ENCODE data around the gene HEBP1.

HEBP1 gene

GRCh38 chr12:12974211-12974610 is 25.9 kb downstream of the HEBP1 start:
- H3K18ac ChIP-seq (ENCODE audit: low read length) = no peak overlapping the region
- H2AFZ ChIP-seq (ENCODE audit: insufficient read depth, low read length, poor library complexity) = no peak overlapping the region
- no peak overlapping the region for H3K4ac ChIP-seq (ENCODE audit: low read depth, low read length)
- DNase-seq = no peak
- no peak overlapping the region for H4K8ac ChIP-seq (ENCODE audit: low read depth, low read length)
- H2BK120ac ChIP-seq (ENCODE audit: insufficient read depth, low read length, poor library complexity) = no peak overlapping the region
- no peak overlapping the region for H2BK12ac ChIP-seq (ENCODE audit: low read length)
- H4K91ac ChIP-seq (ENCODE audit: low read depth, low read length) = no peak overlapping the region
- no CpG with 5 or more reads among the region's 4 CpGs for WGBS (ENCODE audit: extremely low coverage, insufficient coverage, insufficient read length)
- no peak overlapping the region for H3K14ac ChIP-seq (ENCODE audit: low read length)
- H3K36me3 ChIP-seq (ENCODE audit: control insufficient read depth in 1 of 2, insufficient read depth in 2 of 2, low read length in 2 of 2) = peaks cover 16 to 32% of the 10 kb centered on the region in 2 experiments
- no peak overlapping the region for H3K4me3 ChIP-seq (ENCODE audit: low read depth, low read length)
- no peaks in the 10 kb centered on the region for H3K27me3 ChIP-seq (ENCODE audit: insufficient read depth, low read length)
- H3K23ac ChIP-seq (ENCODE audit: low read length) = no peak overlapping the region
- no peak overlapping the region for H3K27ac ChIP-seq (ENCODE audit: low read depth, low read length)
- H3K9ac ChIP-seq (ENCODE audit: low read length) = no peak overlapping the region
- H3K79me1 ChIP-seq (ENCODE audit: low read length) = no peaks in the 10 kb centered on the region
- no peak overlapping the region for H4K12ac ChIP-seq (ENCODE audit: low read depth, low read length)
- H3K4me1 ChIP-seq (ENCODE audit: control insufficient read depth in 1 of 2, insufficient read depth in 2 of 2, low read length in 2 of 2) = peaks cover 0 to 3% of the 10 kb centered on the region in 2 experiments
- no peak overlapping the region for H2BK5ac ChIP-seq (ENCODE audit: low read depth, low read length, poor library complexity)
- no peaks in the 10 kb centered on the region for H3K79me2 ChIP-seq (ENCODE audit: control insufficient read depth, insufficient read depth, low read length, poor library complexity)
- H3K9me3 ChIP-seq (ENCODE audit: insufficient read depth, low read depth, low read length) = peaks cover 1% of the 10 kb centered on the region
- no peak overlapping the region for H3K4me2 ChIP-seq (ENCODE audit: low read length)
- H2AK5ac ChIP-seq (ENCODE audit: low read length) = no peak overlapping the region

DNA sequence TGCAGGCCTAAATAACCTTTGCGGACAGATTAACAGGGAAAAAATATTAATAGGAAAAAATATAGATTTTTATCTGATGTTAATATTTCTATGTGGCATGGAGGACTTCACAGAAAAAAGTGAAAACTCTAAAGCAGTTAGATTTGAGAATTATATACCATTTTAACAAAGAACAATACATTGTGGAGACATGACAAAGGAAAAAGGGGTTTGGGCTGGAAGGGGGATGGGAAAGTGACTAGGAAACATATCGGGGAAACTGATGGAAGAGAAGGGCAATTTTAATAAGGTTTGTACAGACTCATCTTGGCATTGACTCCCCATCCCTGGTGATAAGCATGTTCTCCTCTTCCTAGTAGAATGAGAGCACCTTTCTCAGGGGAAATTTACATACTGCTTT is 27.0 kb downstream of the HEBP1 start:
- H4K8ac ChIP-seq (ENCODE audit: low read depth, low read length) = no peak overlapping the region
- H3K4me2 ChIP-seq (ENCODE audit: low read length) = no peak overlapping the region
- H3K9me3 ChIP-seq (ENCODE audit: insufficient read depth, low read depth, low read length) = peaks cover 3% of the 10 kb centered on the region
- H2BK12ac ChIP-seq (ENCODE audit: low read length) = no peak overlapping the region
- no peak overlapping the region for H3K18ac ChIP-seq (ENCODE audit: low read length)
- H3K4me3 ChIP-seq (ENCODE audit: low read depth, low read length) = no peak overlapping the region
- no peak overlapping the region for H3K9ac ChIP-seq (ENCODE audit: low read length)
- no peaks in the 10 kb centered on the region for H3K79me1 ChIP-seq (ENCODE audit: low read length)
- no peak overlapping the region for H3K27ac ChIP-seq (ENCODE audit: low read depth, low read length)
- no peaks in the 10 kb centered on the region for H3K79me2 ChIP-seq (ENCODE audit: control insufficient read depth, insufficient read depth, low read length, poor library complexity)
- H3K27me3 ChIP-seq (ENCODE audit: insufficient read depth, low read length) = no peaks in the 10 kb centered on the region
- no peak for DNase-seq
- H2AFZ ChIP-seq (ENCODE audit: insufficient read depth, low read length, poor library complexity) = no peak overlapping the region
- no peak overlapping the region for H3K14ac ChIP-seq (ENCODE audit: low read length)
- no peak overlapping the region for H3K4ac ChIP-seq (ENCODE audit: low read depth, low read length)
- no peak overlapping the region for H3K23ac ChIP-seq (ENCODE audit: low read length)
- H2BK120ac ChIP-seq (ENCODE audit: insufficient read depth, low read length, poor library complexity) = no peak overlapping the region
- no CpG with 5 or more reads among the region's 2 CpGs for WGBS (ENCODE audit: extremely low coverage, insufficient coverage, insufficient read length)
- H2BK5ac ChIP-seq (ENCODE audit: low read depth, low read length, poor library complexity) = no peak overlapping the region
- no peak overlapping the region for H2AK5ac ChIP-seq (ENCODE audit: low read length)
- H3K4me1 ChIP-seq (ENCODE audit: control insufficient read depth in 1 of 2, insufficient read depth in 2 of 2, low read length in 2 of 2) = peaks cover 0 to 3% of the 10 kb centered on the region in 2 experiments
- peaks cover 16 to 31% of the 10 kb centered on the region in 2 experiments for H3K36me3 ChIP-seq (ENCODE audit: control insufficient read depth in 1 of 2, insufficient read depth in 2 of 2, low read length in 2 of 2)
- H4K91ac ChIP-seq (ENCODE audit: low read depth, low read length) = no peak overlapping the region
- no peak overlapping the region for H4K12ac ChIP-seq (ENCODE audit: low read depth, low read length)

- H3K4me1 ChIP-seq (ENCODE audit: control insufficient read depth in 1 of 2, insufficient read depth in 2 of 2, low read length in 2 of 2) = no peaks in the 10 kb centered on the region
- H3K18ac ChIP-seq (ENCODE audit: low read length) = no peak overlapping the region
- peaks cover 4% of the 10 kb centered on the region for H3K9me3 ChIP-seq (ENCODE audit: insufficient read depth, low read depth, low read length)
- H2AFZ ChIP-seq (ENCODE audit: insufficient read depth, low read length, poor library complexity) = no peak overlapping the region
- H3K36me3 ChIP-seq (ENCODE audit: control insufficient read depth in 1 of 2, insufficient read depth in 2 of 2, low read length in 2 of 2) = peaks cover 2 to 13% of the 10 kb centered on the region in 2 experiments
- no peak overlapping the region for H3K4ac ChIP-seq (ENCODE audit: low read depth, low read length)
- H3K79me1 ChIP-seq (ENCODE audit: low read length) = no peaks in the 10 kb centered on the region
- no peak overlapping the region for H2BK12ac ChIP-seq (ENCODE audit: low read length)
- no peak overlapping the region for H3K14ac ChIP-seq (ENCODE audit: low read length)
- no peak overlapping the region for H3K4me2 ChIP-seq (ENCODE audit: low read length)
- no peak overlapping the region for H2BK120ac ChIP-seq (ENCODE audit: insufficient read depth, low read length, poor library complexity)
- no peak overlapping the region for H2AK5ac ChIP-seq (ENCODE audit: low read length)
- H4K8ac ChIP-seq (ENCODE audit: low read depth, low read length) = no peak overlapping the region
- 100% methylated on average over 1 of the region's 4 CpGs for WGBS (ENCODE audit: extremely low coverage, insufficient coverage, insufficient read length)
- H2BK5ac ChIP-seq (ENCODE audit: low read depth, low read length, poor library complexity) = no peak overlapping the region
- H3K27me3 ChIP-seq (ENCODE audit: insufficient read depth, low read length) = no peaks in the 10 kb centered on the region
- DNase-seq = no peak
- H4K12ac ChIP-seq (ENCODE audit: low read depth, low read length) = no peak overlapping the region
- H3K79me2 ChIP-seq (ENCODE audit: control insufficient read depth, insufficient read depth, low read length, poor library complexity) = no peaks in the 10 kb centered on the region
- H3K4me3 ChIP-seq (ENCODE audit: low read depth, low read length) = no peak overlapping the region
- H4K91ac ChIP-seq (ENCODE audit: low read depth, low read length) = no peak overlapping the region
- no peak overlapping the region for H3K23ac ChIP-seq (ENCODE audit: low read length)
- H3K27ac ChIP-seq (ENCODE audit: low read depth, low read length) = no peak overlapping the region
- H3K9ac ChIP-seq (ENCODE audit: low read length) = no peak overlapping the region
These were observed 34.2 kb downstream of the HEBP1 start for GRCh38 chr12:12965836-12966235.

DNA sequence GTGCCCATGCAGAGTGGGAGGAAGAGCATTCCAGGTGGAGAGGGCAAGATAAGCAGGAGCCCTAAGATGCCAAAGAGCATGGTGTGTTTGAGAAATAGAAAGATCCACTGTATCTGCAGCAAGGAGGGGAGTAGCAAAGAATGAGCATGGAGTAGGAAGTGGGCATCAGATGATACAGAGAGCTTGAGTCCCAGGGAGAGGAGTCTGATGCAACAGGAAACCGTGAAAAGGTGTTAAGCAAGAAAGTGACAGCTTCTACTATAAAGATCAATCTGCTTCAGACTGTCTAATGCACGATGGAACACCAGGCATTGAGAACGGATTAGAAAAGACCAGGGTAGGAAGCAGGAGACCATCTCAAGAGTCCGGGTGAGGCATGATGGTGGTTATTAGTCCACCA is 35.8 kb downstream of the HEBP1 start:
- no peak for DNase-seq
- Histone ChIP-seq H4K12ac (ENCODE audit: low read depth, low read length) (no peak overlapping the region), H3K36me3 (ENCODE audit: control insufficient read depth in 1 of 2, insufficient read depth in 2 of 2, low read length in 2 of 2) (peaks cover 0 to 11% of the 10 kb centered on the region in 2 experiments), H3K4me1 (ENCODE audit: control insufficient read depth in 1 of 2, insufficient read depth in 2 of 2, low read length in 2 of 2) (no peaks in the 10 kb centered on the region), H2AK5ac (ENCODE audit: low read length) (no peak overlapping the region), H3K18ac (ENCODE audit: low read length) (no peak overlapping the region), H3K14ac (ENCODE audit: low read length) (no peak overlapping the region), H4K91ac (ENCODE audit: low read depth, low read length) (no peak overlapping the region), H3K4me2 (ENCODE audit: low read length) (no peak overlapping the region), H2AFZ (ENCODE audit: insufficient read depth, low read length, poor library complexity) (no peak overlapping the region), H3K79me2 (ENCODE audit: control insufficient read depth, insufficient read depth, low read length, poor library complexity) (no peaks in the 10 kb centered on the region), H3K79me1 (ENCODE audit: low read length) (no peaks in the 10 kb centered on the region), H2BK5ac (ENCODE audit: low read depth, low read length, poor library complexity) (no peak overlapping the region), H3K23ac (ENCODE audit: low read length) (no peak overlapping the region), H3K9ac (ENCODE audit: low read length) (no peak overlapping the region), H2BK120ac (ENCODE audit: insufficient read depth, low read length, poor library complexity) (no peak overlapping the region), H3K27ac (ENCODE audit: low read depth, low read length) (no peak overlapping the region), H3K9me3 (ENCODE audit: insufficient read depth, low read depth, low read length) (peaks cover 4% of the 10 kb centered on the region), H4K8ac (ENCODE audit: low read depth, low read length) (no peak overlapping the region), H2BK12ac (ENCODE audit: low read length) (no peak overlapping the region), H3K27me3 (ENCODE audit: insufficient read depth, low read length) (no peaks in the 10 kb centered on the region), H3K4me3 (ENCODE audit: low read depth, low read length) (no peak overlapping the region), H3K4ac (ENCODE audit: low read depth, low read length) (no peak overlapping the region)
- WGBS (ENCODE audit: extremely low coverage, insufficient coverage, insufficient read length) = no CpG with 5 or more reads among the region's 4 CpGs
